ENCODE results near the gene ZNF385B. TPM values are rescaled to one million over a fixed set of nuclear protein-coding genes. Genes with fewer than 3 reads are reported as not detected.

The ZNF385B gene
- polyA plus RNA-seq, 1 donor (not counting 4 experiments of a cell fraction or from before 2014, with no cell fraction given), result 0.17 TPM

- Histone ChIP-seq H3K9ac (ENCODE audit: control insufficient read depth, extremely low read depth, insufficient read depth, low read length) (no peak overlapping the region), H3K27ac (ENCODE audit: control insufficient read depth, insufficient read depth, low read length) (no peak overlapping the region), H3K4me3 (ENCODE audit: control insufficient read depth in 2 of 3, extremely low read depth in 1 of 3, insufficient read depth in 2 of 3, low read depth in 1 of 3, low read length in 3 of 3) (no peak overlapping the region), H4K20me1 (ENCODE audit: control insufficient read depth, extremely low read depth, insufficient read depth, low read length) (no peaks in the 10 kb centered on the region), H3K4me2 (ENCODE audit: control insufficient read depth, extremely low read depth, insufficient read depth, low read depth, low read length) (no peak overlapping the region), H3K4me1 (ENCODE audit: control insufficient read depth, extremely low read depth, insufficient read depth, low read length) (no peaks in the 10 kb centered on the region), H3K79me2 (ENCODE audit: control insufficient read depth, insufficient read depth, low read length) (no peaks in the 10 kb centered on the region), H3K36me3 (ENCODE audit: control insufficient read depth in 2 of 2, extremely low read depth in 1 of 2, insufficient read depth in 2 of 2, low read length in 2 of 2) (no peaks in the 10 kb centered on the region), H3K27me3 (ENCODE audit: control insufficient read depth, extremely low read depth, insufficient read depth, low read length) (no peaks in the 10 kb centered on the region), H3K9me3 (ENCODE audit: control insufficient read depth, low read depth, low read length) (no peaks in the 10 kb centered on the region), H2AFZ (ENCODE audit: control insufficient read depth, low read length) (no peak overlapping the region), H3K9me1 (ENCODE audit: control insufficient read depth, extremely low read depth, insufficient read depth, low read length) (no peaks in the 10 kb centered on the region)
- TF ChIP-seq EZH2 (IDR thresholded peaks at IDR 0.05; ENCODE audit: low read length), result no peak
- no peak for TF ChIP-seq CTCF (optimal IDR thresholded peaks at IDR 0.05 in 1 of 3, IDR thresholded peaks at IDR 0.05 in 1 of 3, conservative IDR thresholded peaks at IDR 0.05 in 1 of 3; ENCODE audit: extremely low read depth in 1 of 3, insufficient read depth in 2 of 3, low read length in 3 of 3)
- no peak for DNase-seq (ENCODE audit: low read depth, low spot score)
- FAIRE-seq, result no peak
- dilution Hi-C loops (cut with MboI; ENCODE audit: extremely low pct_ligation_motif_present, low sequenced_read_pairs), result no loop called here
Observed at GRCh38 chr2:179646862-179647587, 214.4 kb downstream of the ZNF385B start.

DNA sequence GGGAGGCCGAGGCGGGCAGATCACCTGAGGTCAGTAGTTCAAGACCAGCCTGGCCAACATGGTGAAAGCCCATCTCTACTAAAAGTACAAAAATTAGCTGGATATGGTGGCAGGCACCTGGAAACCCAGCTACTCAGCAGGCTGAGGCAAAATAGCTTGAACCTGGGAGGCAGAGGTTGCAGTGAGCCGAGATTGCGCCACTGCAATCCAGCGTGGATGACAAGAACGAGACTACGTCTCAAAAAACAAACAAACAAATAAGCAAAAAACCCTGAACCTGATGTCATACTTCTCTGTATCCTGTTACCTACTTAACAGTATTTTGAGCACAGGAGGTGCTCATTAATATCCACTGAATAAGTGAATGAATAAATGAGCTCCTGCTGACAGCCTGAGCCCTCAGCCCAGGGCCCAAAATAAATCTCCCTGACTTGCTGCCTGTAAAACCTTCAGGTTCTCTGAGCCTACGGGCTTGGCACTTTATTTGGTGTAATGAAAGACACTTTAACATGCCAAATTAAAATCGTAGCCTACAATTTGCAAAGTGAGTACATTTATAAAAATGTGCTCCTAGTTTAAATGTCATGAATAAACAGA is 215.1 kb downstream of the ZNF385B start:
- H3K4me2 ChIP-seq (ENCODE audit: control insufficient read depth, extremely low read depth, insufficient read depth, low read depth, low read length), result no peak overlapping the region
- H3K4me1 ChIP-seq (ENCODE audit: control insufficient read depth, extremely low read depth, insufficient read depth, low read length), result no peaks in the 10 kb centered on the region
- dilution Hi-C loops (cut with MboI; ENCODE audit: extremely low pct_ligation_motif_present, low sequenced_read_pairs), result no loop called here
- no peaks in the 10 kb centered on the region for H3K9me3 ChIP-seq (ENCODE audit: control insufficient read depth, low read depth, low read length)
- no peak for DNase-seq (ENCODE audit: low read depth, low spot score)
- H3K36me3 ChIP-seq (ENCODE audit: control insufficient read depth in 2 of 2, extremely low read depth in 1 of 2, insufficient read depth in 2 of 2, low read length in 2 of 2), result no peaks in the 10 kb centered on the region
- H3K79me2 ChIP-seq (ENCODE audit: control insufficient read depth, insufficient read depth, low read length), result no peaks in the 10 kb centered on the region
- H3K4me3 ChIP-seq (ENCODE audit: control insufficient read depth in 2 of 3, extremely low read depth in 1 of 3, insufficient read depth in 2 of 3, low read depth in 1 of 3, low read length in 3 of 3), result no peak overlapping the region
- no peak for FAIRE-seq
- no peak overlapping the region for H3K27ac ChIP-seq (ENCODE audit: control insufficient read depth, insufficient read depth, low read length)
- H3K9me1 ChIP-seq (ENCODE audit: control insufficient read depth, extremely low read depth, insufficient read depth, low read length), result no peaks in the 10 kb centered on the region
- no peak overlapping the region for H3K9ac ChIP-seq (ENCODE audit: control insufficient read depth, extremely low read depth, insufficient read depth, low read length)
- no peak overlapping the region for H2AFZ ChIP-seq (ENCODE audit: control insufficient read depth, low read length)
- H4K20me1 ChIP-seq (ENCODE audit: control insufficient read depth, extremely low read depth, insufficient read depth, low read length), result no peaks in the 10 kb centered on the region
- no peaks in the 10 kb centered on the region for H3K27me3 ChIP-seq (ENCODE audit: control insufficient read depth, extremely low read depth, insufficient read depth, low read length)
- TF ChIP-seq CTCF (optimal IDR thresholded peaks at IDR 0.05 in 1 of 3, IDR thresholded peaks at IDR 0.05 in 1 of 3, conservative IDR thresholded peaks at IDR 0.05 in 1 of 3; ENCODE audit: extremely low read depth in 1 of 3, insufficient read depth in 2 of 3, low read length in 3 of 3) (no peak), EZH2 (IDR thresholded peaks at IDR 0.05; ENCODE audit: low read length) (no peak)
